A172 (cell line): ENCODE data around the gene RALGPS1. TPM values are rescaled to one million over a fixed set of nuclear protein-coding genes. Genes with fewer than 3 reads are reported as not detected.

Source experiments
- DNase-seq: peaks from one replicate; pipeline ENCODE4 v3.0.0-alpha.2; 2015; ENCODE audit warnings: low spot score
- total RNA-seq: library from RNA; depleted of rRNA; stranded (reverse); fragments of >200 nt; shearing (Covaris generic); gene quantifications from 2 replicates; pipeline ENCODE4 v1.2.3, GENCODE V29; 2014

RALGPS1 gene
- total RNA-seq, 1 experiment from 2014 or later, result 15.3 TPM

GRCh38 chr9:127174386-127175318 lies 260.1 kb downstream of the RALGPS1 start:
- no peak for DNase-seq

- DNase-seq, result no peak
These were observed 260.7 kb downstream of the RALGPS1 start for GRCh38 chr9:127175319-127175715.

- no peak for DNase-seq
These were observed 261.2 kb downstream of the RALGPS1 start for GRCh38 chr9:127175764-127176163.

GRCh38 chr9:127176631-127177030 lies 262.0 kb downstream of the RALGPS1 start:
- DNase-seq, result no peak

GRCh38 chr9:127177231-127177630 lies 262.6 kb downstream of the RALGPS1 start:
- DNase-seq, result no peak

GRCh38 chr9:127177665-127178265 lies 263.2 kb downstream of the RALGPS1 start:
- no peak for DNase-seq

- DNase-seq, result no peak
These were observed 264.4 kb downstream of the RALGPS1 start for GRCh38 chr9:127178686-127179632.

GRCh38 chr9:127179633-127180441 lies 265.3 kb downstream of the RALGPS1 start:
- no peak for DNase-seq

- no peak for DNase-seq
These were observed 266.1 kb downstream of the RALGPS1 start for GRCh38 chr9:127180457-127181314.

GRCh38 chr9:127181315-127181580 lies 266.7 kb downstream of the RALGPS1 start:
- no peak for DNase-seq

- DNase-seq, result no peak
These were observed 267.1 kb downstream of the RALGPS1 start for GRCh38 chr9:127181595-127182190.

- no peak for DNase-seq
These were observed 268.5 kb downstream of the RALGPS1 start for GRCh38 chr9:127182901-127183746.

- DNase-seq, result no peak
These were observed 269.4 kb downstream of the RALGPS1 start for GRCh38 chr9:127183814-127184582.

- DNase-seq, result no peak
These were observed 270.1 kb downstream of the RALGPS1 start for GRCh38 chr9:127184641-127185040.

- DNase-seq, result no peak
These were observed 270.6 kb downstream of the RALGPS1 start for GRCh38 chr9:127185181-127185580.

GRCh38 chr9:127185931-127186781 lies 271.6 kb downstream of the RALGPS1 start:
- no peak for DNase-seq

- no peak for DNase-seq
These were observed 272.2 kb downstream of the RALGPS1 start for GRCh38 chr9:127186806-127187205.
